Progenitor cell of endocrine pancreas (in vitro differentiated cells): ENCODE data around the gene PIP4P1. TPM values are rescaled to one million over a fixed set of nuclear protein-coding genes. Genes with fewer than 3 reads are reported as not detected.

Source experiments
- DNase-seq: peaks from one replicate; pipeline ENCODE4 v3.0.0; 2021; ENCODE audit warnings: low spot score; ENCODE audit not compliant: unreplicated experiment
- H3K27ac Mint-ChIP-seq: 2 replicates; pipeline ENCODE4 v1.8.0; 2021; ENCODE audit warnings: mild to moderate bottlenecking, moderate library complexity, mixed read lengths
- H3K27me3 Mint-ChIP-seq: 2 replicates; pipeline ENCODE4 v1.8.0; 2021; ENCODE audit warnings: mixed read lengths
- H3K36me3 Mint-ChIP-seq: 2 replicates; pipeline ENCODE4 v1.8.0; 2022; ENCODE audit warnings: mixed read lengths; ENCODE audit not compliant: insufficient read depth
- H3K4me1 Mint-ChIP-seq: 2 replicates; pipeline ENCODE4 v1.8.0; 2021; ENCODE audit warnings: low read depth, mixed read lengths
- H3K4me3 Mint-ChIP-seq: 2 replicates; pipeline ENCODE4 v1.8.0; 2021; ENCODE audit warnings: low read depth, mild to moderate bottlenecking, moderate library complexity, mixed read lengths
- H3K9me3 Mint-ChIP-seq: 2 replicates; pipeline ENCODE4 v1.8.0; 2021; ENCODE audit warnings: low read depth, mixed read lengths
- total RNA-seq: library from RNA; stranded (reverse); gene quantifications from 2 replicates; pipeline ENCODE4 v1.2.1, GENCODE V29; 2021
- TF ChIP-seq, protein P1 (sequence below): fragments of 200-600 bp; sonication (generic); IDR thresholded peaks from one replicate; pipeline ENCODE4 v1.5.0; 2021; ENCODE audit warnings: antibody characterized with exemption, mild to moderate bottlenecking; ENCODE audit not compliant: unreplicated experiment

The PIP4P1 gene
- total RNA-seq, 1 donor from 2014 or later = 45.6 TPM

GRCh38 chr14:20485900-20486299, 24.7 kb upstream of the PIP4P1 start:
- H3K9me3 Mint-ChIP-seq = no peaks in the 10 kb centered on the region
- H3K27me3 Mint-ChIP-seq = no peaks in the 10 kb centered on the region
- no peaks in the 10 kb centered on the region for H3K36me3 Mint-ChIP-seq
- H3K4me3 Mint-ChIP-seq = no peak overlapping the region
- peak overlapping the region; percentile 63 for H3K27ac Mint-ChIP-seq
- no peak for DNase-seq
- TF ChIP-seq, protein P1, sequence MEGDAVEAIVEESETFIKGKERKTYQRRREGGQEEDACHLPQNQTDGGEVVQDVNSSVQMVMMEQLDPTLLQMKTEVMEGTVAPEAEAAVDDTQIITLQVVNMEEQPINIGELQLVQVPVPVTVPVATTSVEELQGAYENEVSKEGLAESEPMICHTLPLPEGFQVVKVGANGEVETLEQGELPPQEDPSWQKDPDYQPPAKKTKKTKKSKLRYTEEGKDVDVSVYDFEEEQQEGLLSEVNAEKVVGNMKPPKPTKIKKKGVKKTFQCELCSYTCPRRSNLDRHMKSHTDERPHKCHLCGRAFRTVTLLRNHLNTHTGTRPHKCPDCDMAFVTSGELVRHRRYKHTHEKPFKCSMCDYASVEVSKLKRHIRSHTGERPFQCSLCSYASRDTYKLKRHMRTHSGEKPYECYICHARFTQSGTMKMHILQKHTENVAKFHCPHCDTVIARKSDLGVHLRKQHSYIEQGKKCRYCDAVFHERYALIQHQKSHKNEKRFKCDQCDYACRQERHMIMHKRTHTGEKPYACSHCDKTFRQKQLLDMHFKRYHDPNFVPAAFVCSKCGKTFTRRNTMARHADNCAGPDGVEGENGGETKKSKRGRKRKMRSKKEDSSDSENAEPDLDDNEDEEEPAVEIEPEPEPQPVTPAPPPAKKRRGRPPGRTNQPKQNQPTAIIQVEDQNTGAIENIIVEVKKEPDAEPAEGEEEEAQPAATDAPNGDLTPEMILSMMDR = no peak
- peaks cover 31% of the 10 kb centered on the region for H3K4me1 Mint-ChIP-seq

GRCh38 chr14:20482382-20482781, 21.1 kb upstream of the PIP4P1 start:
- peaks cover 25% of the 10 kb centered on the region for H3K4me1 Mint-ChIP-seq
- H3K9me3 Mint-ChIP-seq = no peaks in the 10 kb centered on the region
- DNase-seq = no peak
- no peak overlapping the region for H3K4me3 Mint-ChIP-seq
- TF ChIP-seq, protein P1 = no peak
- no peaks in the 10 kb centered on the region for H3K27me3 Mint-ChIP-seq
- peaks cover 3% of the 10 kb centered on the region for H3K36me3 Mint-ChIP-seq
- H3K27ac Mint-ChIP-seq = no peak overlapping the region

- Mint-ChIP-seq H3K27ac (no peak overlapping the region), H3K4me3 (no peak overlapping the region), H3K27me3 (no peaks in the 10 kb centered on the region), H3K4me1 (peaks cover 19% of the 10 kb centered on the region), H3K9me3 (no peaks in the 10 kb centered on the region), H3K36me3 (peaks cover 30% of the 10 kb centered on the region)
- no peak for DNase-seq
- TF ChIP-seq, protein P1 = no peak
Measured at GRCh38 chr14:20478894-20479293, 17.7 kb upstream of the PIP4P1 start.

GRCh38 chr14:20477211-20477876, 16.1 kb upstream of the PIP4P1 start:
- no peak overlapping the region for H3K4me3 Mint-ChIP-seq
- peaks cover 9% of the 10 kb centered on the region for H3K4me1 Mint-ChIP-seq
- H3K27me3 Mint-ChIP-seq = no peaks in the 10 kb centered on the region
- no peak for DNase-seq
- TF ChIP-seq, protein P1 = no peak
- H3K27ac Mint-ChIP-seq = no peak overlapping the region
- H3K36me3 Mint-ChIP-seq = peaks cover 33% of the 10 kb centered on the region
- H3K9me3 Mint-ChIP-seq = no peaks in the 10 kb centered on the region

DNA sequence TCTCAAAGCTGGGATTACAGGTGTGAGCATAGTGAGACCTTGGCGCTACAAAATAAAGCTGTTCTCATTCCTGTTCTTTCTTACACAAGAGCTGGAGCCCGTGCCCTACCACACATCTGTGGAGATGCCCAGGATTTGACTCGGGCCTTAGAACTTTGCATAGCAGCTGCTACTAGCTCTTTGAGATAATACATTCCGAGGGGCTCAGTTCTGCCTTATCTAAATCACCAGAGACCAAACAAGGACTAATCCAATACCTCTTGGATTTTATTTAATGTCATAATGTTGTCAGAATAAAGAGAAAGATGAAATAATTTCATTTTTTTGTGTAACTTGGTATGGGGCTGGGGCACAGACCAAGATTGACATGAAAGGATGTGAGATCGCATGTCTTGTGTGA, 15.5 kb upstream of the PIP4P1 start:
- no peak overlapping the region for H3K27ac Mint-ChIP-seq
- peaks cover 35% of the 10 kb centered on the region for H3K36me3 Mint-ChIP-seq
- TF ChIP-seq, protein P1 = no peak

More for the DNA sequence above, 15.5 kb upstream of the PIP4P1 start:
- Mint-ChIP-seq H3K4me3 (no peak overlapping the region), H3K9me3 (no peaks in the 10 kb centered on the region), H3K4me1 (peaks cover 8% of the 10 kb centered on the region), H3K27me3 (no peaks in the 10 kb centered on the region)
- no peak for DNase-seq
